CD14-positive monocyte (primary cell): ENCODE results near the gene RNF167. TPM values are rescaled to one million over a fixed set of nuclear protein-coding genes. Genes with fewer than 3 reads are reported as not detected.

Experiments
- DNase-seq, 3 donors: peaks; one replicate each; pipeline ENCODE4 v3.0.0-alpha.2; 2011 to 2022
- H2AFZ ChIP-seq: 2 replicates; pipeline ENCODE4 v1.6.0; 2012; ENCODE audit warnings: mild to moderate bottlenecking, low read depth, low read length, inconsistent platforms; ENCODE audit not compliant: insufficient read depth, poor library complexity, severe bottlenecking
- H3K27ac ChIP-seq, 2 donors: 1 replicate in 1 of 2; 2 replicates in 1 of 2; pipeline ENCODE4 v1.5.1; 2012 to 2013; ENCODE audit warnings: low read length in 2 of 2, control low read depth in 1 of 2, inconsistent platforms in 1 of 2, low read depth in 1 of 2, mild to moderate bottlenecking in 1 of 2
- H3K27me3 ChIP-seq, 2 donors: one replicate each; pipeline versions ENCODE4 v1.6.0 to v1.6.1; 2011 to 2013; ENCODE audit warnings: low read length in 2 of 2; ENCODE audit not compliant: control insufficient read depth in 2 of 2, insufficient read depth in 2 of 2
- H3K36me3 ChIP-seq, 2 donors: replicated peaks in 1 of 2; 1 replicate in 1 of 2; 2 replicates in 1 of 2; pipeline versions ENCODE4 v1.5.1 to v1.6.1; 2012 to 2013; ENCODE audit warnings: low read length in 2 of 2, control low read depth in 1 of 2, inconsistent platforms in 1 of 2, mild to moderate bottlenecking in 1 of 2; ENCODE audit not compliant: insufficient read depth in 2 of 2, control insufficient read depth in 1 of 2
- H3K4me1 ChIP-seq, 2 donors: 1 replicate in 1 of 2; 2 replicates in 1 of 2; pipeline versions ENCODE4 v1.5.1 to v1.6.1; 2012 to 2013; ENCODE audit warnings: low read length in 2 of 2, control low read depth in 1 of 2, inconsistent platforms in 1 of 2, mild to moderate bottlenecking in 1 of 2, moderate library complexity in 1 of 2; ENCODE audit not compliant: insufficient read depth in 2 of 2, control insufficient read depth in 1 of 2
- H3K4me2 ChIP-seq: replicated peaks from 2 replicates; pipeline ENCODE3; 2012; ENCODE audit warnings: low read length, moderate library complexity, mild to moderate bottlenecking; ENCODE audit not compliant: poor library complexity, severe bottlenecking; ENCODE audit errors: extremely low read depth
- H3K4me3 ChIP-seq, 3 experiments: fragments of 200-600 bp in 1 of 3; sonication (generic) in 1 of 3; replicated peaks in 1 of 3; 1 replicate in 2 of 3; 2 replicates in 1 of 3; pipeline ENCODE4 v1.5.1; 2011 to 2013; ENCODE audit warnings: low read length in 3 of 3, mild to moderate bottlenecking in 3 of 3, control low read depth in 2 of 3, low read depth in 2 of 3, inconsistent platforms in 1 of 3, moderate library complexity in 1 of 3
- H3K79me2 ChIP-seq: 2 replicates; pipeline ENCODE4 v1.6.0; 2012; ENCODE audit warnings: mild to moderate bottlenecking, control low read depth, inconsistent platforms, low read length, moderate library complexity; ENCODE audit not compliant: insufficient read depth
- H3K9ac ChIP-seq: 2 replicates; pipeline ENCODE4 v1.6.0; 2017; ENCODE audit warnings: low read length, mild to moderate bottlenecking; ENCODE audit not compliant: insufficient read depth, poor library complexity, severe bottlenecking
- H3K9me3 ChIP-seq, 2 donors: replicated peaks in 1 of 2; 1 replicate in 1 of 2; 2 replicates in 1 of 2; pipeline versions ENCODE4 v1.5.1 to v1.6.1; 2012 to 2013; ENCODE audit warnings: low read length in 2 of 2, control low read depth in 1 of 2; ENCODE audit not compliant: control insufficient read depth in 1 of 2, insufficient read depth in 1 of 2
- H4K20me1 ChIP-seq: 2 replicates; pipeline ENCODE4 v1.6.0; 2012; ENCODE audit warnings: mild to moderate bottlenecking, low read length, control low read depth, moderate library complexity; ENCODE audit not compliant: insufficient read depth
- H3K27ac Mint-ChIP-seq, 7 donors: one replicate each; pipeline ENCODE4 v1.8.0; 2020; ENCODE audit warnings: mild to moderate bottlenecking in 7 of 7, mixed read lengths in 7 of 7, moderate library complexity in 6 of 7, inconsistent platforms in 2 of 7
- H3K27me3 Mint-ChIP-seq, 3 donors: one replicate each; pipeline ENCODE4 v1.8.0; 2021 to 2022; ENCODE audit warnings: low read depth in 3 of 3, mild to moderate bottlenecking in 3 of 3, mixed read lengths in 3 of 3, moderate library complexity in 3 of 3, inconsistent platforms in 1 of 3
- H3K36me3 Mint-ChIP-seq, 2 donors: one replicate each; pipeline ENCODE4 v1.8.0; 2020; ENCODE audit warnings: mixed read lengths in 2 of 2, inconsistent platforms in 1 of 2, mild to moderate bottlenecking in 1 of 2
- H3K4me1 Mint-ChIP-seq: one replicate; pipeline ENCODE4 v1.8.0; 2020; ENCODE audit warnings: mild to moderate bottlenecking, mixed read lengths
- H3K4me3 Mint-ChIP-seq, 2 donors: one replicate each; pipeline ENCODE4 v1.8.0; 2020; ENCODE audit warnings: mild to moderate bottlenecking in 2 of 2, mixed read lengths in 2 of 2, moderate library complexity in 1 of 2
- H3K9me3 Mint-ChIP-seq, 7 donors: one replicate each; pipeline ENCODE4 v1.8.0; 2020 to 2022; ENCODE audit warnings: mixed read lengths in 7 of 7, mild to moderate bottlenecking in 6 of 7, moderate library complexity in 6 of 7, inconsistent platforms in 2 of 7
- CTCF ChIP-seq: fragments of 200-600 bp; IDR thresholded peaks from one replicate; pipeline ENCODE4 v1.8.0; 2022; ENCODE audit warnings: antibody characterized with exemption, mild to moderate bottlenecking
- WGBS: methylation state at CpG from one replicate; pipeline ENCODE4 v1.1.5; 2013; ENCODE audit warnings: missing lambda C conversion rate; ENCODE audit not compliant: insufficient coverage; 5-methylcytosine and 5-hydroxymethylcytosine counted together
- intact Hi-C, 2 donors: fragments of 100-400 bp; cut with micrococcal nuclease; formaldehyde crosslinking; loops; one replicate each; pipeline versions ENCODE4 v1.15.0 to v1.15.1; 2023
- polyA plus RNA-seq, 3 donors: library from polyadenylated mRNA; depleted of rRNA in 1 of 3; unstranded in 2 of 3; stranded (reverse) in 1 of 3; fragments of 300-500 nt in 2 of 3; fragments of >200 nt in 1 of 3; fragmentation: Illumina TruSeq in 2 of 3; gene quantifications; 1 replicate in 2 of 3; 2 replicates in 1 of 3; pipeline ENCODE4 v1.2.3, GENCODE V29; 2012 to 2021

Gene RNF167
- polyA plus RNA-seq, 3 donors: 17.2 to 105 (median 20.6) TPM

GRCh38 chr17:4939546-4939795, 597 bp upstream of the RNF167 start:
- Histone ChIP-seq H3K9ac (peak overlapping the region; percentile 89), H4K20me1 (peaks cover 55% of the 10 kb centered on the region), H3K27me3 (no peaks in the 10 kb centered on the region), H3K4me1 (peaks cover 53 to 59% of the 10 kb centered on the region in 2 donors), H3K27ac (peak overlapping the region; percentile 94), H3K36me3 (peaks cover 34 to 46% of the 10 kb centered on the region in 2 donors), H3K4me2 (peak overlapping the region; percentile 89), H3K9me3 (no peaks in the 10 kb centered on the region), H3K79me2 (peaks cover 66% of the 10 kb centered on the region), H3K4me3 (peak overlapping the region; percentile 76 to 94 (median 78)), H2AFZ (peak overlapping the region; percentile 87)
- H3K4me1 Mint-ChIP-seq: peaks cover 60% of the 10 kb centered on the region
- peak overlapping the region; percentile 90 to 95 for H3K4me3 Mint-ChIP-seq
- peaks cover 0 to 4% (median under 1%) of the 10 kb centered on the region in 3 donors for H3K27me3 Mint-ChIP-seq
- intact Hi-C loops: loop anchor here in 1 of 2 donors (5.0 kb wide), 1 partner anchor 38 kb away; no protein-coding TSS in a partner anchor
- DNase-seq: no peak
- TF ChIP-seq CTCF: no peak
- 0% methylated on average over 16 of the region's 16 CpGs for WGBS
- no peaks in the 10 kb centered on the region for H3K9me3 Mint-ChIP-seq
- peak overlapping the region; percentile 89 to 96 (median 92) for H3K27ac Mint-ChIP-seq
- H3K36me3 Mint-ChIP-seq: peaks cover 51 to 54% of the 10 kb centered on the region in 2 donors

- Histone ChIP-seq H3K27ac (peak overlapping the region; percentile 94), H3K4me1 (peaks cover 62 to 69% of the 10 kb centered on the region in 2 donors), H3K36me3 (peaks cover 41 to 56% of the 10 kb centered on the region in 2 donors), H3K27me3 (no peaks in the 10 kb centered on the region), H2AFZ (peak overlapping the region; percentile 90), H3K79me2 (peaks cover 79% of the 10 kb centered on the region), H3K9me3 (no peaks in the 10 kb centered on the region), H4K20me1 (peaks cover 68% of the 10 kb centered on the region), H3K9ac (peak overlapping the region; percentile 89), H3K4me2 (peak overlapping the region; percentile 89), H3K4me3 (peak overlapping the region; percentile 76 to 94 (median 78))
- H3K27me3 Mint-ChIP-seq: peaks cover 0 to 4% (median 0%) of the 10 kb centered on the region in 3 donors
- H3K27ac Mint-ChIP-seq: peak overlapping the region; percentile 95 to 98 (median 97)
- DNase-seq: no peak
- peaks cover 60 to 66% of the 10 kb centered on the region in 2 donors for H3K36me3 Mint-ChIP-seq
- no peaks in the 10 kb centered on the region for H3K9me3 Mint-ChIP-seq
- peak overlapping the region; percentile 90 to 96 for H3K4me3 Mint-ChIP-seq
- under 1% methylated on average over 22 of the region's 29 CpGs for WGBS
- TF ChIP-seq CTCF: no peak
- intact Hi-C loops: loop anchor here in 1 of 2 donors (2.0 kb wide), 1 partner anchor 26 kb away; the partner anchor contains the start of gene SPAG7
- H3K4me1 Mint-ChIP-seq: peaks cover 69% of the 10 kb centered on the region
Observed at GRCh38 chr17:4940555-4941318, 669 bp downstream of the RNF167 start.
